Activated CD4-positive, CD25-positive, alpha-beta regulatory T cell treated with anti-CD3 and anti-CD28 coated beads, Interleukin-2, amount 50 U/mL, for 72 hours (primary cell): ENCODE results near the gene TRAPPC11.

Experiments used
- DNase-seq: peaks from one replicate; pipeline ENCODE4 v3.0.0; 2021

TRAPPC11 gene

GRCh38 chr4:183760326-183760725, 101.2 kb downstream of the TRAPPC11 start:
- DNase-seq, result no peak
